Activated naive CD4-positive, alpha-beta T cell treated with anti-CD3 and anti-CD28 coated beads for 36 hours (primary cell): ENCODE measurements around the gene MPP2. TPM values are rescaled to one million over a fixed set of nuclear protein-coding genes. Genes with fewer than 3 reads are reported as not detected.
"Not testable (repeated sequence)": the region's sequence is repeated elsewhere in the genome, so short reads cannot be mapped to it uniquely, and the experiment has no call there.

Source experiments
- CTCF ChIA-PET: fragments of 350-600 bp; sonication (Branson Sonifier 250); formaldehyde crosslinking; loops from one replicate; lab custom pipeline; 2021; ENCODE audit warnings: antibody characterized with exemption; lab: Charles Lee
- DNase-seq: peaks from one replicate; pipeline ENCODE4 v3.0.0-alpha.2; 2020
- H3K27ac Mint-ChIP-seq: one replicate; pipeline ENCODE4 v1.8.0; 2021; ENCODE audit warnings: mild to moderate bottlenecking, mixed read lengths
- H3K27me3 Mint-ChIP-seq: one replicate; pipeline ENCODE4 v1.8.0; 2021; ENCODE audit warnings: low read depth, mixed read lengths
- H3K36me3 Mint-ChIP-seq: one replicate; pipeline ENCODE4 v1.8.0; 2021; ENCODE audit warnings: low read depth, mixed read lengths
- H3K4me1 Mint-ChIP-seq: one replicate; pipeline ENCODE4 v1.8.0; 2021; ENCODE audit warnings: low read depth, mixed read lengths
- H3K4me3 Mint-ChIP-seq: one replicate; pipeline ENCODE4 v1.8.0; 2021; ENCODE audit warnings: mild to moderate bottlenecking, moderate library complexity, mixed read lengths
- H3K9me3 Mint-ChIP-seq: one replicate; pipeline ENCODE4 v1.8.0; 2021; ENCODE audit warnings: mixed read lengths
- intact Hi-C: fragments of 100-400 bp; cut with micrococcal nuclease; formaldehyde crosslinking; loops from one replicate; pipeline ENCODE4 v1.15.1; 2023
- total RNA-seq, 2 experiments: library from RNA; stranded (reverse); gene quantifications; one replicate each; pipeline ENCODE4 v1.2.3, GENCODE V29; 2021

Gene MPP2
- total RNA-seq, 2 experiments from 2014 or later, result 2.3 to 2.5 TPM

GRCh38 chr17:43880420-43880991 lies 26.8 kb downstream of the MPP2 start:
- Mint-ChIP-seq H3K4me1 (no peaks in the 10 kb centered on the region), H3K36me3 (no peaks in the 10 kb centered on the region), H3K27me3 (no peaks in the 10 kb centered on the region), H3K27ac (no peak overlapping the region), H3K4me3 (no peak overlapping the region), H3K9me3 (no peaks in the 10 kb centered on the region)
- CTCF ChIA-PET, result interaction anchor here (0.6 to 4.1 kb wide), 15 partner anchors 9 to 271 kb away, joined by 3 to 28 read pairs (median 3); no protein-coding TSS in a partner anchor
- peak; percentile 58 for DNase-seq
- intact Hi-C loops, result no loop called here

DNA sequence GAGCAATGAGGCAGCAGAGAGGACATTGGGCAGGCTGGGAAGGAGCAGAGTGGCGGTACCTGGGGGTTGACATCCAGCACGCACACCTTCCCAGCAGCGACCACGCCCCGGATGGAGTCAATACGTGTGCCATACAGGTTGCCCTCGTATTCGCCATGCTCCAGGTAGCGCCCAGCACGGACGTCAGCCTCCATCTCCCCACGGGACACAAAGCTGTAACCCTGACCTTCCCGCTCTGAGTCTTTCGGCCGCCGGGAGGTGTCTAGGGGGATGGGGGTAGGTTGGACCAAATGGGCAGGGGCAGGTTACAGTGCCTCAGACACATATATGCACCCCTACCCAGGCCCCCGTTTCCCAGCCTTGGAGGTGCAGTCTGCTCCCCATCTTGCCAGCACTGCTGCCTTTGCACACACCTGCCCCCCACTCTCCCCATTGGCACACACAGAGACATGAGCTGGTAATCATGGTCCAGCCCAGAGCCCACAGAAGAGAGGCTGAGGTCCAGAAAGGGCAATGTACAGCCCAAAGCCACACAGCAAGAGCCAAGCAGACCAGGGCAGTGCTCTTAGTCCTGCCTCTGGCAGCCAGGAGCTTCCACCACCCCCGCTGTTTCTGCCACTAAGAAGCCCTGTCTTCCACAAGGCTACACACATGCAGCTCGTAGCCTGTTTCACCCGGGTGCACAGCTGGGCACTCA lies 27.5 kb downstream of the MPP2 start:
- no peak for DNase-seq
- CTCF ChIA-PET, result interaction anchor here (0.6 to 4.1 kb wide), 18 partner anchors 10 to 271 kb away, joined by 3 to 28 read pairs (median 4); no protein-coding TSS in a partner anchor
- H3K4me3 Mint-ChIP-seq, result no peak overlapping the region
- no peaks in the 10 kb centered on the region for H3K27me3 Mint-ChIP-seq
- H3K9me3 Mint-ChIP-seq, result no peaks in the 10 kb centered on the region
- intact Hi-C loops, result loop anchor here (2.0 kb wide), 1 partner anchor 65 kb away; no protein-coding TSS in a partner anchor
- H3K4me1 Mint-ChIP-seq, result no peaks in the 10 kb centered on the region
- H3K27ac Mint-ChIP-seq, result no peak overlapping the region
- no peaks in the 10 kb centered on the region for H3K36me3 Mint-ChIP-seq

DNA sequence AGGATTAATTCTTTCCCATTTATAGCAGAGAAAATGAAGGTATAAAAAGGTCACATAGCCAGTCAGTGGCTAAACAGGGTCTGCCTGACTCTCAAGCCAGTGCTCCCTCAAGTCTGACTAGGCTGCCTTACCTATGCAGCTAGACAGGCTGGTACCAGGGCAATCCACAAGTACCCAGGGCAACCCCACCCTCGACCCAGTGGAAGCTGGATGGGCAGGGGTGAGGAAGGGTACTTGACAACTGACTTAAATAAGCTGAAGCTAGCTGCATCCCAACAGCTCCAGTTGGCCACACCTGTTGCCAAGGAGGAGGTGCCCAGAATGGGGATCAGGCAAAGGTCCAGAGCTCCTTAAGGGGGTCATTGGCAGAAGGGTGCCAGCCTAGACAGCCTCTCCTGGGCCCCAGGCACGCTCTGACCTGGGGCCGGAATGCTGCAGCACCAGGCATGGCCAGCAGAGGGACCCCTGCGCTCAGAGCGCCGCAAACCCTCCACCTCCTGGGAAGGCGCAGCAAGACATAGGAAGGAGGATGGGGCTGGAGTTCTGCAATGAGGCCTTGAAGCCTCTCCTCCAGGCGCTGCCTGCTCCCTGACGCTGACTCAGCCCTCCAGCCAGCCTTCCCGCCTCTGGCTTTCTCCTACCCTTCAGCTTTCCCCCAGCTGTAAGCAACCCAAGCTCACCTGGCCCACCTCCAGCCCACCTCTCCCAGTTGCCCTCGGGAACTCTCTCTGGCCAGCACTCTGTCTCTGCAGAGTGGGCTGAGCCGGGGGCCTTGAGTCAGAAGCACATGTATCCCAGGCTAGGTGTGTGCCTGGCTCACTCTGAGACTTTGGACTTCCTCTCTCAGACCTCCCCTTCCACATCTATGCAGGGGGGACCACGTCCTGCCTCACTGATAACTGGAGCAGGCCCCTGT lies 28.8 kb downstream of the MPP2 start:
- Mint-ChIP-seq H3K36me3 (no peaks in the 10 kb centered on the region), H3K27ac (no peak overlapping the region), H3K4me1 (no peaks in the 10 kb centered on the region), H3K4me3 (no peak overlapping the region), H3K9me3 (no peaks in the 10 kb centered on the region), H3K27me3 (no peaks in the 10 kb centered on the region)
- DNase-seq, result peak; percentile 75
- intact Hi-C loops, result loop anchor here (1.0 to 2.0 kb wide), 2 partner anchors 66 to 117 kb away; no protein-coding TSS in a partner anchor
- CTCF ChIA-PET, result interaction anchor here (0.7 to 4.1 kb wide), 36 partner anchors 11 to 380 kb away, joined by 3 to 31 read pairs (median 4); partner anchors contain the start of gene MPP2

DNA sequence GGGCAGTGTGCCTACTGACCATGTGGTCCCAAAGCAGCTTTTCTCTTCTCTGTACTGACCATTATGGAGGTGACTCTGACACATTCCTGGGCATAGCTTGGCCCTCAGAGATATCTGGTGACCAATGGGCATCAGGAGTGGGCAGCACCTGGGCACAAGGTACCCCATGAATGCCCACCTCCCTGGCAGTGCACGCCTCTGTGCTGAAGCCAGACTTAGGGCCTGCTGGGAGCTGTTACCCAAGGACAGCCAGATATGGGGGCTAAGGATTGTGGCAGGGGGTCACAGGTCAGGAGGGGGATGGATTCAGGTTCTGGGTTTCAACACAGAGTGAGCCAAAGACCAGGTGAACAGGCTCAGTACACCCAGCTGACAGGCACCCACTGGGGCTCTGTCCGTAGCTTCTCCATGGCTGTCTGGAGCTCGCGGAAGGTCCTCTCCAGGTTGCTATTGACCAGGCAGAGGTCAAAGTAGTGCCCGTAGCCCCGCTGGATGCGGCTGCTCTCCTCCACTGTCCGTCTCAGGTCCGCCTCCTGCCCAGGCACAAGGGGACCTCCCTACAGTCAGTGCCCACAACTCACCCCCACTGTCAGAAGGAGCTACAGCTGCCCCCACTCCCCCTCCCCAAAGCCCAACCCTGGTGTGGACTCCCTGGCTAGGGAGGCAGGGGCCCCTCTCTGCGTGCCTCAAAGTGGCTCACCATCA lies 29.7 kb downstream of the MPP2 start:
- Mint-ChIP-seq H3K27me3 (no peaks in the 10 kb centered on the region), H3K9me3 (no peaks in the 10 kb centered on the region), H3K27ac (no peak overlapping the region), H3K4me1 (no peaks in the 10 kb centered on the region), H3K36me3 (no peaks in the 10 kb centered on the region), H3K4me3 (no peak overlapping the region)
- CTCF ChIA-PET, result interaction anchor here (0.7 to 4.1 kb wide), 32 partner anchors 9 to 292 kb away, joined by 3 to 31 read pairs (median 5); partner anchors contain the start of gene MPP2
- no peak for DNase-seq
- intact Hi-C loops, result loop anchor here (1.0 to 2.0 kb wide), 2 partner anchors 67 to 118 kb away; no protein-coding TSS in a partner anchor

GRCh38 chr17:43877031-43877430 lies 30.3 kb downstream of the MPP2 start:
- no peak overlapping the region for H3K27ac Mint-ChIP-seq
- intact Hi-C loops, result no loop called here
- DNase-seq, result no peak
- no peak overlapping the region for H3K4me3 Mint-ChIP-seq
- no peaks in the 10 kb centered on the region for H3K27me3 Mint-ChIP-seq
- H3K9me3 Mint-ChIP-seq, result no peaks in the 10 kb centered on the region
- CTCF ChIA-PET, result interaction anchor here (0.9 to 4.1 kb wide), 8 partner anchors 9 to 239 kb away, joined by 4 to 31 read pairs (median 8); partner anchors contain the start of gene MPP2
- no peaks in the 10 kb centered on the region for H3K4me1 Mint-ChIP-seq
- H3K36me3 Mint-ChIP-seq, result no peaks in the 10 kb centered on the region

- CTCF ChIA-PET, result no interaction called here
- Mint-ChIP-seq H3K36me3 (no peaks in the 10 kb centered on the region), H3K27ac (no peak overlapping the region), H3K4me3 (no peak overlapping the region), H3K9me3 (no peaks in the 10 kb centered on the region), H3K4me1 (no peaks in the 10 kb centered on the region), H3K27me3 (no peaks in the 10 kb centered on the region)
- intact Hi-C loops, result no loop called here
- DNase-seq, result no peak
These were observed 31.7 kb downstream of the MPP2 start for GRCh38 chr17:43875476-43876147.

DNA sequence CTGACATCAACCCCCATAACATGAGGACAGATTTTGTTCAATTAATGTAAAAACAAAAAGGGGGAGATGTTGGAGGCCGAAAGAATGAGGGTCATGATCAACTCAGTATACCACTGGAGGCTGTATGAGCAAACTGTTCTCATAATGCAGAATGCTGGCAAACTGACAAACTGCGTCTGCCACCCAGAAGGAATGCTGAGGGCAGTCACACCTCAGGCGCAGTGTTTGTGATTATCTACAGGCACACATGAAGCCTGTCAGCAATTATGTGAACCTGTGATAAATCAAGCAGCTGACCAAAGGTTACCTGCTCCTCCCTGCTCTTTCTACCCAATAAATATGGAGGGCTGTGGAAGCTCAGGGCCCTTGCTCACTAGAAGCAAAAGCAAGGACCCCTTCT lies 33.0 kb downstream of the MPP2 start:
- peaks cover 2% of the 10 kb centered on the region for H3K27me3 Mint-ChIP-seq
- CTCF ChIA-PET, result no interaction called here
- intact Hi-C loops, result no loop called here
- no peak for DNase-seq
- H3K36me3 Mint-ChIP-seq, result no peaks in the 10 kb centered on the region
- no peaks in the 10 kb centered on the region for H3K9me3 Mint-ChIP-seq
- no peak overlapping the region for H3K27ac Mint-ChIP-seq
- H3K4me1 Mint-ChIP-seq, result no peaks in the 10 kb centered on the region
- H3K4me3 Mint-ChIP-seq, result no peak overlapping the region

GRCh38 chr17:43873815-43874214 lies 33.5 kb downstream of the MPP2 start:
- DNase-seq, result no peak
- Mint-ChIP-seq H3K36me3 (no peaks in the 10 kb centered on the region), H3K9me3 (no peaks in the 10 kb centered on the region), H3K27ac (no peak overlapping the region), H3K4me3 (no peak overlapping the region), H3K4me1 (no peaks in the 10 kb centered on the region), H3K27me3 (peaks cover 2% of the 10 kb centered on the region)
- intact Hi-C loops, result no loop called here
- CTCF ChIA-PET, result no interaction called here

DNA sequence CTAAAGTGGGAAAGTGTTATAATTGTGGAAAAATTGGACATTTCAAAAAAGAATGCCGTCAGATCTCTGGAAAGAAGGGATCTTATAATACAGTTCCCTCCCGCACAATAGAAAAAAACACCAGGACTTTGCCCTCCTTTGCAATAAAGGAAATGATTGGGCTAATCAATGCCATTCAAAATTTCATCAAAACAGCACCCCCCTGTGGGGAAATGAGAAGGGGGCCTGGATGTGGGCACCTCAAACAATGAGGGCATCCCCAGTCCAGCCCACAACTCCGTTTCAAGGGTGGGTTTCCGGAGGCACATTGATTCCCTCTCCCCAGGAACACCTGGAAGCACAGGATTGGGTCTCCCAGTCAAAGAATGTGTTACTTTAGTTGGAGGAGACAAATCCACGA lies 34.2 kb downstream of the MPP2 start:
- peaks cover 8% of the 10 kb centered on the region for H3K27me3 Mint-ChIP-seq
- intact Hi-C loops, result no loop called here
- no peak overlapping the region for H3K4me3 Mint-ChIP-seq
- H3K4me1 Mint-ChIP-seq, result no peaks in the 10 kb centered on the region
- H3K36me3 Mint-ChIP-seq, result no peaks in the 10 kb centered on the region
- no peaks in the 10 kb centered on the region for H3K9me3 Mint-ChIP-seq
- H3K27ac Mint-ChIP-seq, result no peak overlapping the region
- CTCF ChIA-PET, result no interaction called here
- DNase-seq, result no peak

- Mint-ChIP-seq H3K4me1 (no peaks in the 10 kb centered on the region), H3K36me3 (no peaks in the 10 kb centered on the region), H3K27me3 (peaks cover 9% of the 10 kb centered on the region), H3K9me3 (no peaks in the 10 kb centered on the region), H3K4me3 (no peak overlapping the region), H3K27ac (no peak overlapping the region)
- intact Hi-C loops, result no loop called here
- CTCF ChIA-PET, result no interaction called here
- no peak for DNase-seq
These were observed 35.2 kb downstream of the MPP2 start for GRCh38 chr17:43871946-43872690.

- H3K9me3 Mint-ChIP-seq, DNase-seq, H3K27ac Mint-ChIP-seq, H3K36me3 Mint-ChIP-seq, H3K4me1 Mint-ChIP-seq, intact Hi-C loops, H3K27me3 Mint-ChIP-seq, H3K4me3 Mint-ChIP-seq: not testable (repeated sequence)
- CTCF ChIA-PET, result interaction anchor here (0.7 kb wide), 1 partner anchor 177 kb away, joined by 4 read pairs; no protein-coding TSS in a partner anchor
These were observed 38.3 kb downstream of the MPP2 start for GRCh38 chr17:43869031-43869430.
